Testis (tissue), 3 donors: Measurements from ENCODE around the gene CREBRF. TPM values are rescaled to one million over a fixed set of nuclear protein-coding genes. Genes with fewer than 3 reads are reported as not detected.
"Not testable (repeated sequence)": the region's sequence is repeated elsewhere in the genome, so short reads cannot be mapped to it uniquely, and the experiment has no call there.

Experiments used
- DNase-seq: peaks from one replicate; pipeline ENCODE4 v3.0.0-alpha.2; 2019
- H3K27ac ChIP-seq, 2 donors: fragments of 200-600 bp; sonication (generic); one replicate each; pipeline ENCODE4 v1.5.1; 2019
- H3K27me3 ChIP-seq: fragments of 200-600 bp; sonication (generic); one replicate; pipeline ENCODE4 v1.5.1; 2019
- H3K36me3 ChIP-seq: fragments of 200-600 bp; sonication (generic); one replicate; pipeline ENCODE4 v1.5.1; 2017; ENCODE audit warnings: low read depth; ENCODE audit errors: missing control alignments
- H3K4me1 ChIP-seq: fragments of 200-600 bp; sonication (generic); one replicate; pipeline ENCODE4 v1.5.1; 2019
- H3K4me3 ChIP-seq, 2 donors: fragments of 200-600 bp; sonication (generic); one replicate each; pipeline ENCODE4 v1.5.1; 2017 to 2019
- H3K9me3 ChIP-seq: fragments of 200-600 bp; sonication (generic); one replicate; pipeline ENCODE4 v1.5.1; 2017
- CTCF ChIP-seq, 3 experiments: fragments of 450-650 bp in 2 of 3; fragments of 200-600 bp in 1 of 3; sonication (generic) in 1 of 3; IDR thresholded peaks; one replicate each; pipeline ENCODE4 v1.5.1; 2016 to 2019; ENCODE audit warnings: antibody characterized with exemption in 3 of 3, mild to moderate bottlenecking in 2 of 3, moderate library complexity in 1 of 3
- POLR2A ChIP-seq: fragments of 450-650 bp; IDR thresholded peaks from one replicate; pipeline ENCODE4 v1.6.1; 2017; ENCODE audit warnings: antibody characterized with exemption, mild to moderate bottlenecking, moderate library complexity
- WGBS, 2 donors: methylation state at CpG; one replicate each; pipeline ENCODE4 v1.1.5; 2018; 5-methylcytosine and 5-hydroxymethylcytosine counted together
- intact Hi-C: fragments of 100-400 bp; cut with DNase I; formaldehyde crosslinking; loops from one replicate; pipeline ENCODE4 v1.15.1; 2023; ENCODE audit warnings: low total_unique reads
- polyA plus RNA-seq: library from polyadenylated mRNA; stranded (reverse); fragments of 350-450 nt; fragmentation: Illumina TruSeq; extraction: RNeasy Lipid Tissue Mini Kit (QIAGEN cat#74804); gene quantifications from one replicate; pipeline ENCODE4 v1.2.3, GENCODE V29; 2014; ENCODE audit warnings: low read depth, low replicate concordance; ENCODE audit not compliant: insufficient read depth
- total RNA-seq, 2 donors: library from RNA; depleted of rRNA; stranded (reverse); fragments of >200 nt; gene quantifications; one replicate each; pipeline ENCODE4 v1.2.3, GENCODE V29; 2016

Gene CREBRF
- total and polyA plus RNA-seq, 3 donors from 2014 or later, result 24.2 to 58.4 (median 55.6) TPM

- Histone ChIP-seq H3K36me3 (no peaks in the 10 kb centered on the region), H3K4me1 (no peaks in the 10 kb centered on the region), H3K9me3 (no peaks in the 10 kb centered on the region), H3K27me3 (no peaks in the 10 kb centered on the region), H3K4me3 (no peak overlapping the region), H3K27ac (no peak overlapping the region)
- whole genome bisulfite sequencing, 2 donors, result 91 to 93% methylated on average over 5 of the region's 5 CpGs
- DNase-seq, result no peak
- intact Hi-C loops, result no loop called here
- no peak for TF ChIP-seq CTCF (IDR thresholded peaks at IDR 0.05)
- TF ChIP-seq POLR2A, result no peak
Measured at GRCh38 chr5:173152547-173152946, 96.4 kb downstream of the CREBRF start.

GRCh38 chr5:173153842-173154241 lies 97.7 kb downstream of the CREBRF start:
- WGBS, 2 donors, result 93 to 95% methylated on average over 7 of the region's 7 CpGs
- Histone ChIP-seq H3K4me1 (no peaks in the 10 kb centered on the region), H3K27me3 (no peaks in the 10 kb centered on the region), H3K4me3 (no peak overlapping the region), H3K27ac (no peak overlapping the region), H3K9me3 (no peaks in the 10 kb centered on the region), H3K36me3 (no peaks in the 10 kb centered on the region)
- intact Hi-C loops, result no loop called here
- no peak for TF ChIP-seq CTCF (IDR thresholded peaks at IDR 0.05)
- DNase-seq, result no peak

GRCh38 chr5:173154619-173155018 lies 98.5 kb downstream of the CREBRF start:
- H3K9me3 ChIP-seq, intact Hi-C loops, H3K4me1 ChIP-seq, H3K27ac ChIP-seq, H3K36me3 ChIP-seq, H3K4me3 ChIP-seq, DNase-seq, H3K27me3 ChIP-seq: not testable (repeated sequence)
- 93 to 99% methylated on average over 5 of the region's 5 CpGs for WGBS, 2 donors

DNA sequence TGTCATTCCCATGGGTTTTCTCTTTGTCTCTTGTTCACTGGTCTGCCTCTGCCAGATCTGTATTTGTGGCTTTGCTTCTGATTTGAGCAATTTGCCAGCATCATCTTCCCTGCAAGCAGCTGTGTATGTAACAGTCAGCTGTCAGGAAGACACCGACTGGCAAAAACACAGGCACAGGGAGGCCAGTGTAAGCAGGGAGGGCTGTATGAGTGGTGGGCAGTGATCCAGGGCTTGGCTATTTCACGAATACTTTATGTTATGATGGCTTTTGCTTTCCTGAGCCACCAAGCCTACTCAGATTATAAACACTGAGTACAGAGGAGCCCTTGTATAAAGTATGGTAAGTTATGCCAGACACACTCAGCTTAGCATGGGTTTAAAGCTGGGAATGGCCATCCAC lies 99.8 kb downstream of the CREBRF start:
- DNase-seq, result no peak
- H3K27ac ChIP-seq, result no peak overlapping the region
- H3K9me3 ChIP-seq, result no peaks in the 10 kb centered on the region
- H3K4me1 ChIP-seq, result no peaks in the 10 kb centered on the region
- WGBS, 2 donors, result 62 to 66% methylated on average over 2 of the region's 2 CpGs
- TF ChIP-seq CTCF (IDR thresholded peaks at IDR 0.05), result no peak
- TF ChIP-seq POLR2A, result no peak
- no peak overlapping the region for H3K4me3 ChIP-seq
- intact Hi-C loops, result no loop called here
- H3K27me3 ChIP-seq, result no peaks in the 10 kb centered on the region
- no peaks in the 10 kb centered on the region for H3K36me3 ChIP-seq

DNA sequence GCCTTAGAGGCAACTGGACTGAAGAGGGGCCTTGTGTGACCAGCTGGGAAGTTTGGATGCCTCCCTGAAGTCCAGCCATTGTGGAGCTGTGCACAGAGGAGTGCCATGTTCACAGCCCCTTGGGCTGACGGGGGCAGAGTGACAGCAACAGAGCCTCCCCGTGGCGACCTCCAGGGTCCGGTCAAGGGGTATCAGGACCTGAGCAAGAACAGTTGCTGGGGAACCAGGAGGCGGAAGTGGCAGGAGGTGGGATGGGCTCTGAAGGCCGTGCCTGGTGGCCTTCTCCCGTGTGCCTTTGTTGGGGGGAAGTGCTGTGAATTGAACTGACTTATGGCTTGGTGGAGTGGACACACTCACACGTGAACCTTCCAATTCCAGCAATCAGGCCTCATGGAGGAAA lies 102.2 kb downstream of the CREBRF start:
- H3K9me3 ChIP-seq, result no peaks in the 10 kb centered on the region
- intact Hi-C loops, result no loop called here
- H3K27me3 ChIP-seq, result no peaks in the 10 kb centered on the region
- H3K4me1 ChIP-seq, result peaks cover 9% of the 10 kb centered on the region
- WGBS, 2 donors, result 80 to 82% methylated on average over 7 to 8 of the region's 8 CpGs
- no peak overlapping the region for H3K27ac ChIP-seq
- TF ChIP-seq POLR2A (no peak), CTCF (IDR thresholded peaks at IDR 0.05) (no peak)
- no peak for DNase-seq
- no peaks in the 10 kb centered on the region for H3K36me3 ChIP-seq
- H3K4me3 ChIP-seq, result no peak overlapping the region
